Upper lobe of left lung (tissue), 4 donors: Measurements from ENCODE around the gene CEP63.

Experiments
- EP300 ChIP-seq, 4 donors: sonication (generic); formaldehyde crosslinking; IDR thresholded peaks; one replicate each; pipeline ENCODE4 v1.5.1; 2017; ENCODE audit warnings: antibody characterized with exemption in 4 of 4, control low read depth in 2 of 4
- POLR2A ChIP-seq, 4 donors: fragments of 450-650 bp; IDR thresholded peaks; one replicate each; pipeline ENCODE4 v1.5.1; 2016 to 2017; ENCODE audit warnings: antibody characterized with exemption in 4 of 4, mild to moderate bottlenecking in 2 of 4
- POLR2AphosphoS5 ChIP-seq, 2 donors: sonication (generic); formaldehyde crosslinking; IDR thresholded peaks; one replicate each; pipeline ENCODE4 v1.5.1; 2017; ENCODE audit warnings: antibody characterized with exemption in 2 of 2
- TF ChIP-seq, protein P1 (sequence below), 6 experiments: fragments of 450-650 bp in 4 of 6; fragments of 200-600 bp in 2 of 6; sonication (generic) in 2 of 6; IDR thresholded peaks; one replicate each; pipeline ENCODE4 v1.5.1; 2016 to 2019; ENCODE audit warnings: antibody characterized with exemption in 6 of 6

DNA sequence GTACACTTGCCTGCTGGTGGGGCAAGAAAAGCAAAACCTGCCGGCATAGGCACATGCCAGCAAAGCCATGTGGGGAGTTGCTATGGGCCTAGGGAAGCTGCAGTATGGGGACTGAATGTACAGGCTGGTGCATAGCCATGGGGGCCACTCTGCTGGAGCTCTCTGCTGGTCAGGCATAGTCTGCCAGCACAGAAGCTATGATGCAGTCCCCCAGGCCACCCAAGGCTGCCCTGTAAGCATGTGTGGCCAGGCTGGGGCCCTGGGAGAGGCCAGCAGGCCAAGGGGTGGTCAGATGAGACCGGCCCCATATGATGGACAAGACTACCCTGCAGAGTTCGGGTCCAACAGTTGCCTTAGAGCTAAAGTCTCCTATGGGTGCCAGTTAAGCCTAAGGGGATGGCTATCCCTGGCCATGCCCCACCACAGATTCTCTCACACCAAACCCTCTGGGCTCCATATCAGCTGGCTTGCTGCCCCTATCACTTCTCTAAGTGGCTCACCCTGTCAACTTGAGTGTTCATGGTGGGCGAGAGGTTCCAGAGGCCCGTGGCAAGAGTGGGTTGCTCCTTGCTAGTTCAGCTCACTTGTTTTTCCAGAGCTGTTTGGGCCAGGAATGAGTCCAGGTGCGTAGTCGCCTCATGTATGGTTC is 41.8 kb downstream of the CEP63 start:
- no peak for TF ChIP-seq POLR2A (IDR thresholded peaks at IDR 0.05)
- TF ChIP-seq, protein P1, sequence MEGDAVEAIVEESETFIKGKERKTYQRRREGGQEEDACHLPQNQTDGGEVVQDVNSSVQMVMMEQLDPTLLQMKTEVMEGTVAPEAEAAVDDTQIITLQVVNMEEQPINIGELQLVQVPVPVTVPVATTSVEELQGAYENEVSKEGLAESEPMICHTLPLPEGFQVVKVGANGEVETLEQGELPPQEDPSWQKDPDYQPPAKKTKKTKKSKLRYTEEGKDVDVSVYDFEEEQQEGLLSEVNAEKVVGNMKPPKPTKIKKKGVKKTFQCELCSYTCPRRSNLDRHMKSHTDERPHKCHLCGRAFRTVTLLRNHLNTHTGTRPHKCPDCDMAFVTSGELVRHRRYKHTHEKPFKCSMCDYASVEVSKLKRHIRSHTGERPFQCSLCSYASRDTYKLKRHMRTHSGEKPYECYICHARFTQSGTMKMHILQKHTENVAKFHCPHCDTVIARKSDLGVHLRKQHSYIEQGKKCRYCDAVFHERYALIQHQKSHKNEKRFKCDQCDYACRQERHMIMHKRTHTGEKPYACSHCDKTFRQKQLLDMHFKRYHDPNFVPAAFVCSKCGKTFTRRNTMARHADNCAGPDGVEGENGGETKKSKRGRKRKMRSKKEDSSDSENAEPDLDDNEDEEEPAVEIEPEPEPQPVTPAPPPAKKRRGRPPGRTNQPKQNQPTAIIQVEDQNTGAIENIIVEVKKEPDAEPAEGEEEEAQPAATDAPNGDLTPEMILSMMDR (IDR thresholded peaks at IDR 0.05): no peak
- TF ChIP-seq EP300 (IDR thresholded peaks at IDR 0.05): no peak
- no peak for TF ChIP-seq POLR2AphosphoS5 (IDR thresholded peaks at IDR 0.05)
